ENCODE results near the gene GPRIN3.

The GPRIN3 gene

GRCh38 chr4:89283226-89284009 is 24.2 kb downstream of the GPRIN3 start:
- DNase-seq, result no peak
- H3K4me3 ChIP-seq (ENCODE audit: low read depth in 1 of 2, low read length in 2 of 2), result no peak overlapping the region
- no peaks in the 10 kb centered on the region for H3K4me1 ChIP-seq (ENCODE audit: insufficient read depth, low read length)
- H3K79me2 ChIP-seq (ENCODE audit: insufficient read depth, low read length), result no peaks in the 10 kb centered on the region
- H4K20me1 ChIP-seq (ENCODE audit: insufficient read depth, low read length), result no peaks in the 10 kb centered on the region
- H3K9me3 ChIP-seq (ENCODE audit: insufficient read depth, low read length, severe bottlenecking), result no peaks in the 10 kb centered on the region
- H3K36me3 ChIP-seq (ENCODE audit: insufficient read depth, low read length), result no peaks in the 10 kb centered on the region
- no peaks in the 10 kb centered on the region for H3K27me3 ChIP-seq (ENCODE audit: insufficient read depth, low read length, poor library complexity)
- no peak overlapping the region for H3K9ac ChIP-seq (ENCODE audit: low read depth, low read length)
- no peak overlapping the region; the same call in 1 of the 2 replicates for H2AFZ ChIP-seq (ENCODE audit: low read depth, low read length)
- H3K4me2 ChIP-seq (ENCODE audit: insufficient read depth, low read length), result no peak overlapping the region
- no peak for ATAC-seq (ENCODE audit: insufficient read depth, low read depth)
- TF ChIP-seq EZH2 (IDR thresholded peaks at IDR 0.05; ENCODE audit: borderline replicate concordance, low read depth, low read length, severe bottlenecking), result no peak
- TF ChIP-seq, protein P1, sequence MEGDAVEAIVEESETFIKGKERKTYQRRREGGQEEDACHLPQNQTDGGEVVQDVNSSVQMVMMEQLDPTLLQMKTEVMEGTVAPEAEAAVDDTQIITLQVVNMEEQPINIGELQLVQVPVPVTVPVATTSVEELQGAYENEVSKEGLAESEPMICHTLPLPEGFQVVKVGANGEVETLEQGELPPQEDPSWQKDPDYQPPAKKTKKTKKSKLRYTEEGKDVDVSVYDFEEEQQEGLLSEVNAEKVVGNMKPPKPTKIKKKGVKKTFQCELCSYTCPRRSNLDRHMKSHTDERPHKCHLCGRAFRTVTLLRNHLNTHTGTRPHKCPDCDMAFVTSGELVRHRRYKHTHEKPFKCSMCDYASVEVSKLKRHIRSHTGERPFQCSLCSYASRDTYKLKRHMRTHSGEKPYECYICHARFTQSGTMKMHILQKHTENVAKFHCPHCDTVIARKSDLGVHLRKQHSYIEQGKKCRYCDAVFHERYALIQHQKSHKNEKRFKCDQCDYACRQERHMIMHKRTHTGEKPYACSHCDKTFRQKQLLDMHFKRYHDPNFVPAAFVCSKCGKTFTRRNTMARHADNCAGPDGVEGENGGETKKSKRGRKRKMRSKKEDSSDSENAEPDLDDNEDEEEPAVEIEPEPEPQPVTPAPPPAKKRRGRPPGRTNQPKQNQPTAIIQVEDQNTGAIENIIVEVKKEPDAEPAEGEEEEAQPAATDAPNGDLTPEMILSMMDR (IDR thresholded peaks at IDR 0.05; ENCODE audit: borderline replicate concordance, extremely low read depth, low read length, poor library complexity, severe bottlenecking), result no peak
- H3K27ac ChIP-seq (ENCODE audit: low read length), result no peak overlapping the region

DNA sequence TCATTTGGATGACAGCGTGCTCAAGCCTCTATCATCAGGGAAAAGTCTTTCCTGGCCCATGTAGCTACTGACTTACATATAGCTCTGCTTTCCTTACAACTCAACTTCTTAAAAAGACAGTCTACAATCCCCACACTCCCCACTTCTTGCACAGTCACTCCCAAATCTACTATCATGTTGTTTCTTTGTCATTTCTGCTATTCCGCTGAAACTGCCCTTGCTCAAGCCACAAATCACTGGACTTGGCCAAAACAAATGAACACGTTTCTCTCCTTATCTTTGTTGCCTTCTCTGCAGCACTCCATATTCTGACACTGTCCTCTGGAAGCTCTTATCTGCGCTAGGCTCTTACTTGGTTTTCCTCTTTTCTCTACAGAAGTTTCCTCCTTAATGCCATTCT is 28.2 kb downstream of the GPRIN3 start:
- ATAC-seq (ENCODE audit: insufficient read depth, low read depth) (no peak), DNase-seq (no peak)
- no peaks in the 10 kb centered on the region for H3K79me2 ChIP-seq (ENCODE audit: insufficient read depth, low read length)
- H3K27me3 ChIP-seq (ENCODE audit: insufficient read depth, low read length, poor library complexity), result no peaks in the 10 kb centered on the region
- H3K4me2 ChIP-seq (ENCODE audit: insufficient read depth, low read length), result no peak overlapping the region
- H3K4me3 ChIP-seq (ENCODE audit: low read depth in 1 of 2, low read length in 2 of 2), result no peak overlapping the region
- H3K9me3 ChIP-seq (ENCODE audit: insufficient read depth, low read length, severe bottlenecking), result no peaks in the 10 kb centered on the region
- no peaks in the 10 kb centered on the region for H4K20me1 ChIP-seq (ENCODE audit: insufficient read depth, low read length)
- H3K4me1 ChIP-seq (ENCODE audit: insufficient read depth, low read length), result no peaks in the 10 kb centered on the region
- H3K9ac ChIP-seq (ENCODE audit: low read depth, low read length), result no peak overlapping the region
- no peak for TF ChIP-seq EZH2 (IDR thresholded peaks at IDR 0.05; ENCODE audit: borderline replicate concordance, low read depth, low read length, severe bottlenecking)
- TF ChIP-seq, protein P1 (IDR thresholded peaks at IDR 0.05; ENCODE audit: borderline replicate concordance, extremely low read depth, low read length, poor library complexity, severe bottlenecking), result no peak
- no peak overlapping the region for H3K27ac ChIP-seq (ENCODE audit: low read length)
- H3K36me3 ChIP-seq (ENCODE audit: insufficient read depth, low read length), result no peaks in the 10 kb centered on the region
- no peak overlapping the region for H2AFZ ChIP-seq (ENCODE audit: low read depth, low read length)

DNA sequence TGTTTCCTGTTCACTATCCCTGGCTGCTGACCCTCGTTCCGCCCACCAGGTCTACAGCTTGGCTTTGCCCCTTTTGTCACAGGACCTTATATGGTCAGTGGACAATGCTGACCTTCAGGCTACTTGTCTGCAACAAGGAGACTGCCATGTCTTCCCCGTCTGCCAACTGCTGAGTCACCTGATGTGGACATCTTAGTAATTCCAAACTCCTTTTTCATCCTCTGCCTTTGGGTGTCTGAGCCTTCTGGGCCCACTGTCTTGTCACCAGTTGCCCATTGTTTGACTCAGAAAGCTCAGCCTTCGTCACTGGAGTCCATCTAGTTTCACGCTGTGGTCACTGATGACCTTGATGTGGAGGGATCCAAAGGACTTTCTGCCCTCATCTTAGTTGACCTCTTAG is 30.2 kb downstream of the GPRIN3 start:
- no peaks in the 10 kb centered on the region for H3K27me3 ChIP-seq (ENCODE audit: insufficient read depth, low read length, poor library complexity)
- no peak overlapping the region for H3K4me3 ChIP-seq (ENCODE audit: low read depth in 1 of 2, low read length in 2 of 2)
- no peaks in the 10 kb centered on the region for H3K79me2 ChIP-seq (ENCODE audit: insufficient read depth, low read length)
- H3K4me2 ChIP-seq (ENCODE audit: insufficient read depth, low read length), result no peak overlapping the region
- ATAC-seq (ENCODE audit: insufficient read depth, low read depth) (no peak), DNase-seq (no peak)
- no peaks in the 10 kb centered on the region for H3K36me3 ChIP-seq (ENCODE audit: insufficient read depth, low read length)
- H3K4me1 ChIP-seq (ENCODE audit: insufficient read depth, low read length), result no peaks in the 10 kb centered on the region
- H3K9me3 ChIP-seq (ENCODE audit: insufficient read depth, low read length, severe bottlenecking), result no peaks in the 10 kb centered on the region
- no peaks in the 10 kb centered on the region for H4K20me1 ChIP-seq (ENCODE audit: insufficient read depth, low read length)
- no peak overlapping the region for H3K27ac ChIP-seq (ENCODE audit: low read length)
- TF ChIP-seq, protein P1 (IDR thresholded peaks at IDR 0.05; ENCODE audit: borderline replicate concordance, extremely low read depth, low read length, poor library complexity, severe bottlenecking), result no peak
- no peak for TF ChIP-seq EZH2 (IDR thresholded peaks at IDR 0.05; ENCODE audit: borderline replicate concordance, low read depth, low read length, severe bottlenecking)
- no peak overlapping the region for H3K9ac ChIP-seq (ENCODE audit: low read depth, low read length)
- H2AFZ ChIP-seq (ENCODE audit: low read depth, low read length), result no peak overlapping the region

Data from DND-41 (cell line).